ENCODE measurements around the gene SDHA.
A peak's percentile ranks its signal among the peaks of the same experiment; 100 is the strongest.

SDHA gene

GRCh38 chr5:217494-218456 lies at the start of gene SDHA, which contains the start of gene CCDC127:
Gene SDHA (plus strand): TSS chr5:218320. CDS start chr5:218356, 36 bp downstream.
Gene CCDC127 (minus strand): TSS chr5:218153. CDS start chr5:216849, 1,304 bp downstream.
- DNase-seq: peak; percentile 98

- DNase-seq: no peak
These were observed 48.9 kb upstream of the SDHA start for GRCh38 chr5:169071-169727.

- DNase-seq: no peak
These were observed 48.4 kb upstream of the SDHA start for GRCh38 chr5:169728-170094.

GRCh38 chr5:170971-171800 lies 46.9 kb upstream of the SDHA start:
- no peak for DNase-seq

- no peak for DNase-seq
These were observed 46.3 kb upstream of the SDHA start for GRCh38 chr5:171801-172331.

GRCh38 chr5:172421-172820 lies 45.7 kb upstream of the SDHA start:
- no peak for DNase-seq

GRCh38 chr5:172841-173251 lies 45.3 kb upstream of the SDHA start:
- DNase-seq: no peak

- DNase-seq: no peak
These were observed 44.5 kb upstream of the SDHA start for GRCh38 chr5:173392-174290.

GRCh38 chr5:174291-174600 lies 43.9 kb upstream of the SDHA start:
- DNase-seq: no peak

- no peak for DNase-seq
These were observed 43.1 kb upstream of the SDHA start for GRCh38 chr5:174876-175465.

GRCh38 chr5:176296-176823 lies 41.8 kb upstream of the SDHA start:
- DNase-seq: no peak

GRCh38 chr5:178110-178509 lies 40.0 kb upstream of the SDHA start:
- no peak for DNase-seq

GRCh38 chr5:179401-179800 lies 38.7 kb upstream of the SDHA start:
- no peak for DNase-seq

GRCh38 chr5:180286-180918 lies 37.7 kb upstream of the SDHA start:
- DNase-seq: no peak

GRCh38 chr5:181160-181559 lies 37.0 kb upstream of the SDHA start:
- no peak for DNase-seq

- DNase-seq: no peak
These were observed 36.6 kb upstream of the SDHA start for GRCh38 chr5:181566-181965.

- no peak for DNase-seq
These were observed 36.0 kb upstream of the SDHA start for GRCh38 chr5:182126-182525.

- DNase-seq: no peak
These were observed 33.6 kb upstream of the SDHA start for GRCh38 chr5:184471-184870.

- no peak for DNase-seq
These were observed 32.7 kb upstream of the SDHA start for GRCh38 chr5:185095-186070.

Data from activated gamma-delta T cell treated with Interleukin-2 at 50 U/mL for 16 hours (primary cell).